Measurements from ENCODE around the gene SLIT1.

The SLIT1 gene

DNA sequence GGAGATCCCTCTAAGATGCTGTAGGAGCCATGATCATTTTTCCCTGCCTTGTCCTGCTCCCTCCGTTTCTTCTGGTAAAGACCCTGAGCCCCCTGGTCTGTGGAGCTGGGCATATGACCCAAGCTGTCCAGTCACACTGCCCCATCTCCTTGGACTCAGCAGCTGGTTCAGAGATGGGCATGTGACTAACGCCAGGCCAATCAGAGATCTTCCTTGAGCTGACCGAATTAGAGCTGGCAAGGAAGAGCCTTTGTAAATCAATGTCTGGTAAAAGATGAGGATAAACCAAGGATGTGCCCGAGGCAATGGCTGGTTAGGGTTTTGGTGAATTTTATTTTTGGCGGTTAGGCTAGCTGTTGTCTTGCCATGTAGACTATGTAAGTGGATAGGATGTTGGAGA, 180.4 kb downstream of the SLIT1 start:
- peaks cover 0 to 12% (median 9%) of the 10 kb centered on the region in 5 donors for H3K9me3 ChIP-seq (ENCODE audit: control insufficient read depth in 5 of 5, low read length in 5 of 5)
- no peak overlapping the region for H3K4me3 ChIP-seq (ENCODE audit: low read depth in 1 of 5, low read length in 5 of 5)
- H3K9ac ChIP-seq (ENCODE audit: low read length in 5 of 5) = no peak overlapping the region
- H3K27me3 ChIP-seq (ENCODE audit: control insufficient read depth in 5 of 5, insufficient read depth in 4 of 5, low read length in 5 of 5) = no peaks in the 10 kb centered on the region
- no peaks in the 10 kb centered on the region for H3K4me1 ChIP-seq (ENCODE audit: control insufficient read depth in 5 of 5, insufficient read depth in 5 of 5, low read length in 5 of 5)
- no peak overlapping the region for H3K27ac ChIP-seq (ENCODE audit: low read depth, low read length)
- no peaks in the 10 kb centered on the region for H3K36me3 ChIP-seq (ENCODE audit: control insufficient read depth in 5 of 5, insufficient read depth in 5 of 5, low read length in 5 of 5)

DNA sequence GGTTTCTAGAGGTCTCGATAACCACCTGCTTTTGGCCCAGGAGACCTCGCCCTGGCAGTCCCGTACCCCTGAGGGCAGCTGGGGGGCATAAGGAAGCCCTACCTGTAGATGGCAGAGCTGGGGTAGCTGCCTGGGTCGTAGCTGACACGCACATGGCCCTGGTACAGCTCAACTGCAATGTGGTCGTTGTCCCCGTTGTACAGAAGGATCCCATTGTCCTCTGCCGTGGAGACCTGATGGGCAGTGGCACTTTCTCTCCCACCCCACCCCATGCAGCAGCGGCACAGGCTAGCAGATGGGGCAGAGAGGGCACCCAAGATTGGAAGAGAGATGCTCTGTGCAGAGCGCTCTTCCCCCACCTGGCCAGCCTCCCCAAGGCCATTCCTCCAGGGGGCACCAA, 181.2 kb downstream of the SLIT1 start:
- Histone ChIP-seq H3K4me3 (ENCODE audit: low read depth in 1 of 5, low read length in 5 of 5) (no peak overlapping the region), H3K27ac (ENCODE audit: low read depth, low read length) (no peak overlapping the region), H3K9me3 (ENCODE audit: control insufficient read depth in 5 of 5, low read length in 5 of 5) (peaks cover 0 to 12% (median 8%) of the 10 kb centered on the region in 5 donors), H3K36me3 (ENCODE audit: control insufficient read depth in 5 of 5, insufficient read depth in 5 of 5, low read length in 5 of 5) (no peaks in the 10 kb centered on the region), H3K9ac (ENCODE audit: low read length in 5 of 5) (no peak overlapping the region), H3K27me3 (ENCODE audit: control insufficient read depth in 5 of 5, insufficient read depth in 4 of 5, low read length in 5 of 5) (no peaks in the 10 kb centered on the region), H3K4me1 (ENCODE audit: control insufficient read depth in 5 of 5, insufficient read depth in 5 of 5, low read length in 5 of 5) (no peaks in the 10 kb centered on the region)

DNA sequence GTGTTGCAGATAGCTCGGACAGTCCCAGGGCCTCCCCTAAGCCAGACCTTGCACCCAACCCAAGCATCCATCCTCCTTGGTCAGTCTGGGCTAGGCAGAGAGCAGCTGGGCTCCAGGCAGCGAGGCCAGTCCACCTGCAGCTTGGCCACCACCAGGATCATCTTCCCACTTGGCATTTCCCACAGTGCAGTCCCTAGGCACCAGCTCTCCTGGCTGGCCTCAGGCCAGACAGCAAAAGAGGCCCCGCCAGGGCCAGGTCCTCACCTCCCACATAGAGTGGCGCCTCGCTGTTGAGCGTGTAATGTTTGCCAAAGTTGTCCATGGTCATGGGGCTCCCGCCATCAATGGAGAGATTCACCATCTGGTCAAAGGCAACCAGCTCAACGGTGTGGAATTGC, 182.0 kb downstream of the SLIT1 start:
- Histone ChIP-seq H3K4me3 (ENCODE audit: low read depth in 1 of 5, low read length in 5 of 5) (no peak overlapping the region), H3K27me3 (ENCODE audit: control insufficient read depth in 5 of 5, insufficient read depth in 4 of 5, low read length in 5 of 5) (no peaks in the 10 kb centered on the region), H3K9ac (ENCODE audit: low read length in 5 of 5) (no peak overlapping the region), H3K9me3 (ENCODE audit: control insufficient read depth in 5 of 5, low read length in 5 of 5) (peaks cover 0 to 12% (median 8%) of the 10 kb centered on the region in 5 donors), H3K27ac (ENCODE audit: low read depth, low read length) (no peak overlapping the region), H3K36me3 (ENCODE audit: control insufficient read depth in 5 of 5, insufficient read depth in 5 of 5, low read length in 5 of 5) (no peaks in the 10 kb centered on the region), H3K4me1 (ENCODE audit: control insufficient read depth in 5 of 5, insufficient read depth in 5 of 5, low read length in 5 of 5) (no peaks in the 10 kb centered on the region)

DNA sequence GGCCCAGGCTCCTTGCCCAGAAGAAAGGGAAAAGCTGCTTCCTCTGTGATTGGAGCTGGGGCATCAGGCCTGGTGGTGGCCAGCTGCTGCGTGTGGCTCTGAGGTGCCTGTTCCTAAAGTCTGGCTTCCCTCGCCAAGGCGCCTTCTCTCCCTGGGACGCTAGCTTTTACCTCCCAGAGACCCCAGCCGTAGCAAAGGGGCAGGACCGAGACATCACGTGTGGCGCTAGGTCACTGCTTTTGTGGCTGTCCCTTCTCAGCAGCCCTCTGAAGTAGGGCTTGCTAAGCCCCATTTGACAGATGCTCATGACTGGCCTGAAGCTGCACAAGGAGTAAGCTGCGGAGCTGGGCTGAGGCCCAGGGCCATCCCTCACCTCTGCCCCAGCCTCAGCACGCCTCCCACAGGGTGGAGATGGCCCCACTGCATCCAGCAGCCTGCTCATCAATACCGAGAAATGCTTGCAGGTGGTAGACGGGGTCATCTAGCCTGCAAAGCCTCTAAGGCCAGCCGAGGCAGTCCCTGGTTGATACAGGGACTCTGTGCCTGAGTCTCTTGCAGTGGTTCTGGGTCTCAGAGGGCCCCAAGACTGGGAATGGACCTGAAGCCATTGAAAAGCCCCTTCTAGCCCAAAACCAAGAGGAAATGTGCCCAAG, 182.5 kb downstream of the SLIT1 start:
- H3K4me3 ChIP-seq (ENCODE audit: low read depth in 1 of 5, low read length in 5 of 5) = no peak overlapping the region
- H3K27me3 ChIP-seq (ENCODE audit: control insufficient read depth in 5 of 5, insufficient read depth in 4 of 5, low read length in 5 of 5) = no peaks in the 10 kb centered on the region
- peaks cover 0 to 12% (median 8%) of the 10 kb centered on the region in 5 donors for H3K9me3 ChIP-seq (ENCODE audit: control insufficient read depth in 5 of 5, low read length in 5 of 5)
- no peak overlapping the region for H3K27ac ChIP-seq (ENCODE audit: low read depth, low read length)
- no peak overlapping the region for H3K9ac ChIP-seq (ENCODE audit: low read length in 5 of 5)
- peaks cover 0 to 5% (median 0%) of the 10 kb centered on the region in 5 donors for H3K4me1 ChIP-seq (ENCODE audit: control insufficient read depth in 5 of 5, insufficient read depth in 5 of 5, low read length in 5 of 5)
- H3K36me3 ChIP-seq (ENCODE audit: control insufficient read depth in 5 of 5, insufficient read depth in 5 of 5, low read length in 5 of 5) = no peaks in the 10 kb centered on the region

DNA sequence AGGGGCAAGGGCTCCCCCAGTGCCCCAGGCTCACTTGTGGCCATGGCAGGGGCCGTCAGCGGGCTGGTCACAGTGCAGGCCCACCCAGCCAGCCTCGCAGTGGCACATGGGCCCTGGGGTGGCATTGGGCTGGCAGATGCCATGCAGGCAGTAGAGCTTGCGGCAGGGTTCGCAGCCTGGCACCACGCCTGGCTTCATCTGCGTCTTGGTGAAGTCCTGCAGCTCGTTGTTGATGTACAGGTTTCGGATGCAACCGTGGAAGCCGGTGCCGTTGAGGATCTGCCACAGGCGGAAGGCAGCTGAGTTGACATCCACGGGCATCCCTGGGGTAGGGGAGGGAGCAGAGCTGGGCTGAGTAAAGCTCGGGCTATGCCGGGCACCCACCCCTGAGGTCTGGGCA, 183.1 kb downstream of the SLIT1 start:
- no peak overlapping the region for H3K4me3 ChIP-seq (ENCODE audit: low read depth in 1 of 5, low read length in 5 of 5)
- peaks cover 0 to 5% (median 0%) of the 10 kb centered on the region in 5 donors for H3K4me1 ChIP-seq (ENCODE audit: control insufficient read depth in 5 of 5, insufficient read depth in 5 of 5, low read length in 5 of 5)
- H3K9me3 ChIP-seq (ENCODE audit: control insufficient read depth in 5 of 5, low read length in 5 of 5) = peaks cover 0 to 8% (median 8%) of the 10 kb centered on the region in 5 donors
- H3K36me3 ChIP-seq (ENCODE audit: control insufficient read depth in 5 of 5, insufficient read depth in 5 of 5, low read length in 5 of 5) = no peaks in the 10 kb centered on the region
- H3K27me3 ChIP-seq (ENCODE audit: control insufficient read depth in 5 of 5, insufficient read depth in 4 of 5, low read length in 5 of 5) = no peaks in the 10 kb centered on the region
- H3K27ac ChIP-seq (ENCODE audit: low read depth, low read length) = no peak overlapping the region
- H3K9ac ChIP-seq (ENCODE audit: low read length in 5 of 5) = no peak overlapping the region

DNA sequence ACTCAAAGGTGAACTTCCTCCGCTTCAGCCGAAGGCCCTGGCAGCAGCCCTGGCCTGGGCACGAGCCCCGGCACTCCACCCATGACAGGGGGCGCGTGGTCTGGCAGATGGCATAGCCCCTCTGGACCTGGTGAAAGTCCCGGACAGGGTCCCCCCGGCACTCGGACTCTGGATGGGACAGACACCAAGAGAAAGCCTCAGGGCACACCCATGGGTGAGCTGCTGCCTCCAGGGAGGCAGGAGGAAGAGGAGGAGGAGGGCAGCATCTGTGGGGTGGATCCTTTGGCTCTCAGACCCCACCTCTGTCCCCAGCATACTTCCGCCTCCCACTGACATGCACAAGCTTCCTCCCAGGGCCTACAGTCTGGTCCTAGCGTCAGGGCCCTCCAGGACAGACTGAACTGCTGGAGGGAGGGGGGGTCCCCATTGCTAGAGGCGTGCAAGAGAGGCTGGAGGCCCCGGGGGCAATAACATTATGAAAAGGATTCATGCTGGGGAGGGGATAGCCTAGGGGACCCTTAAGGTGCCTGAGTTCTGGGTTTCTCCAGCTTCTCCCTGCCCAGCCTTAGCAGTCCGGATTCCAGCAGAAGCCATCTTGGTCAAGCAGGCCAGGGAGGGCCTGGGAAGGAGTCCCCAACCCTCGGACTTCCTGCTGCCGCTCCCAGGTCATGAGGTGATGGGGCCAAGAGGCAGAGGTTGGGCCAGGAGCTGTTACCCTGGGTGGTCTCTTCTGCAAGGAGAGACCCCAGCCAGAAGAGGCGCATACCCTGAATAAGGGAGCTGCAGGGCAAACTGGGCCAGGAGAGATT, 184.4 kb downstream of the SLIT1 start:
- peaks cover 0 to 2% (median 0%) of the 10 kb centered on the region in 5 donors for H3K9me3 ChIP-seq (ENCODE audit: control insufficient read depth in 5 of 5, low read length in 5 of 5)
- H3K27ac ChIP-seq (ENCODE audit: low read depth, low read length) = no peak overlapping the region
- H3K27me3 ChIP-seq (ENCODE audit: control insufficient read depth in 5 of 5, insufficient read depth in 4 of 5, low read length in 5 of 5) = no peaks in the 10 kb centered on the region
- no peak overlapping the region for H3K4me3 ChIP-seq (ENCODE audit: low read depth in 1 of 5, low read length in 5 of 5)
- peaks cover 0 to 5% (median 0%) of the 10 kb centered on the region in 5 donors for H3K4me1 ChIP-seq (ENCODE audit: control insufficient read depth in 5 of 5, insufficient read depth in 5 of 5, low read length in 5 of 5)
- H3K9ac ChIP-seq (ENCODE audit: low read length in 5 of 5) = no peak overlapping the region
- no peaks in the 10 kb centered on the region for H3K36me3 ChIP-seq (ENCODE audit: control insufficient read depth in 5 of 5, insufficient read depth in 5 of 5, low read length in 5 of 5)

DNA sequence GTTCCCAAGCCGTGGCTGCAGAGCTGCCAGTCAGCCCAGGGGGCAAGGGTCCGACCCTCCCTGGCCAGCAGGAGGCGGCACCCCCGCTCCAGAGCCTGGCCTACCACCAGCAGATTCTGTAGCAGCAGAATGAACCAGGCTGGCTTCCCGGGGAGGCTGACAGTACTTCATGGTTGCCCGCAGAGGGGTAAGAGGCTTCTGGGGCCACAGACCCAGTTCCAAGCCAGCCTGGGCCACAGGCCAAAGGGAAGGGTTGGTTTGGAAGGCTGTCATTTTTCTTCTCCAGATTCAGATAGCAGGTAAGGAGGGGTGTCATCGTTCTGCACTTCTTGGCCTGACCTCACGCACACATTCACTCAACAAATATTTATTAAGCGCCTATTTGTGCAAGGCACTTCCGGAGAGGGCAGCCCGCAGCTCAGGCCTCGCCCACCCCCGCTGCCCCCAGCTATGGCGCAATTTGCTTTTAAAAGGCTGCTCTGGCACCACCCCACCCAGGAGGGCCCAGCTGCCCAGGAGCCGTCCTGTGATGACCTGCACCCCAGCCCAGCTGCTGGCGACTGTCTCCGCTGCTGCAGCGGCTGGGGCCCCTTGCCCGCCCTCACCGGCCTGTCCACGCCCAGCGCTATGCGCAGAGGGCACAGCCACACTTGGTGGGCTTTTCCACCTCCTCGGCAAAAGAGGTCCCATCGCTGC, 185.1 kb downstream of the SLIT1 start:
- Histone ChIP-seq H3K9ac (ENCODE audit: low read length in 5 of 5) (no peak overlapping the region), H3K27ac (ENCODE audit: low read depth, low read length) (no peak overlapping the region)

DNA sequence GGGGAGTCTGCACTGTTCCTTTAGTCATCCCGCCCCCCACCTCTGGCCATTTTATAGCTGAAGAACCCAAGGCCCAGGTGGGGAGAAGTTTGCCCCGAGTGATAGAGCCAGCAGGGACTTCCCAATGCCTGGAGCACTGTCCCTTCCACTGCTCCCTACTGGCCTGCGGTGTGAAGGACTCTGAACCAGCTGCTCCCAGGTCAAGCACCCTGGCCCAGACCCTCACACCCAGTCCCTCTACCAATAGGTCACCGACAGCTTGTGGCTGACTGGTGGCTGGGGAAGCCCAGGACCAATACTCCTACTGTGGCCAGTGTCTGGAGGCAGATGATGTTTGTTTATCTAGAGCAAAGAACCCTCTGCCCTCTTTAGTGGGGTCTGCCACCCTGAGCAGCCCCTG, 185.8 kb downstream of the SLIT1 start:
- H3K4me1 ChIP-seq (ENCODE audit: control insufficient read depth in 5 of 5, insufficient read depth in 5 of 5, low read length in 5 of 5) = peaks cover 0 to 5% (median 0%) of the 10 kb centered on the region in 5 donors
- H3K9me3 ChIP-seq (ENCODE audit: control insufficient read depth in 5 of 5, low read length in 5 of 5) = no peaks in the 10 kb centered on the region
- H3K27me3 ChIP-seq (ENCODE audit: control insufficient read depth in 5 of 5, insufficient read depth in 4 of 5, low read length in 5 of 5) = no peaks in the 10 kb centered on the region
- no peak overlapping the region for H3K9ac ChIP-seq (ENCODE audit: low read length in 5 of 5)
- H3K36me3 ChIP-seq (ENCODE audit: control insufficient read depth in 5 of 5, insufficient read depth in 5 of 5, low read length in 5 of 5) = no peaks in the 10 kb centered on the region
- H3K4me3 ChIP-seq (ENCODE audit: low read depth in 1 of 5, low read length in 5 of 5) = no peak overlapping the region
- no peak overlapping the region for H3K27ac ChIP-seq (ENCODE audit: low read depth, low read length)

More for the DNA sequence above, 185.1 kb downstream of the SLIT1 start:
- Histone ChIP-seq H3K27me3 (ENCODE audit: control insufficient read depth in 5 of 5, insufficient read depth in 4 of 5, low read length in 5 of 5) (no peaks in the 10 kb centered on the region), H3K36me3 (ENCODE audit: control insufficient read depth in 5 of 5, insufficient read depth in 5 of 5, low read length in 5 of 5) (no peaks in the 10 kb centered on the region), H3K9me3 (ENCODE audit: control insufficient read depth in 5 of 5, low read length in 5 of 5) (no peaks in the 10 kb centered on the region), H3K4me3 (ENCODE audit: low read depth in 1 of 5, low read length in 5 of 5) (no peak overlapping the region), H3K4me1 (ENCODE audit: control insufficient read depth in 5 of 5, insufficient read depth in 5 of 5, low read length in 5 of 5) (peaks cover 0 to 5% (median 0%) of the 10 kb centered on the region in 5 donors)

DNA sequence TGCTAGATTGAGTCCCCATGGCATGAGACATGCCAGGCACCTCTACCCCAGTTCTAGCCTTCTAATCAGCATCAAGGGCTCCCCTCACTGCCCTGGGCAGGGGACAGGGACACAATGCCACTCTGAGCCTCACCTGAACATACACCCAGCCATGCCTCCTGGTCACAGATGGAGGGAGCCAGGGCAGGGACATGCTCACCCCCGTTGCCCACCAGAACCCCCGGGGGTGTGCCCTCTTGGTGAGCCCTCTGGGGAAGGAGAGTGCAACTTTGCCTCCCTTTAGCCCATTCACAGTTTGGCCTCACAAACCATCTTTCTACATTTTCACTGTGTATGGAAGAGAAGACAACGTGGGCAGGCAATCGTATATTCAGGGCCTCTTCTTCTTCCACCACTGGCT, 186.4 kb downstream of the SLIT1 start:
- H3K27me3 ChIP-seq (ENCODE audit: control insufficient read depth in 5 of 5, insufficient read depth in 4 of 5, low read length in 5 of 5) = no peaks in the 10 kb centered on the region
- no peak overlapping the region for H3K4me3 ChIP-seq (ENCODE audit: low read depth in 1 of 5, low read length in 5 of 5)
- no peak overlapping the region for H3K9ac ChIP-seq (ENCODE audit: low read length in 5 of 5)
- H3K36me3 ChIP-seq (ENCODE audit: control insufficient read depth in 5 of 5, insufficient read depth in 5 of 5, low read length in 5 of 5) = no peaks in the 10 kb centered on the region
- H3K27ac ChIP-seq (ENCODE audit: low read depth, low read length) = no peak overlapping the region
- H3K4me1 ChIP-seq (ENCODE audit: control insufficient read depth in 5 of 5, insufficient read depth in 5 of 5, low read length in 5 of 5) = peaks cover 0 to 5% (median 0%) of the 10 kb centered on the region in 5 donors
- H3K9me3 ChIP-seq (ENCODE audit: control insufficient read depth in 5 of 5, low read length in 5 of 5) = no peaks in the 10 kb centered on the region

Data from subcutaneous abdominal adipose tissue (tissue), 5 donors.